H1 (cell line): ENCODE results near the gene SMIM8. TPM values are rescaled to one million over a fixed set of nuclear protein-coding genes. Genes with fewer than 3 reads are reported as not detected.

Experiments
- CTCF ChIA-PET: fragments of 300-600 bp; sonication (Branson Sonifier 250); formaldehyde crosslinking; loops from one replicate; lab custom pipeline; 2021; ENCODE audit not compliant: partially characterized antibody; lab: Charles Lee
- POLR2A ChIA-PET: fragments of 300-600 bp; sonication (Branson Sonifier 250); formaldehyde crosslinking; loops from one replicate; lab custom pipeline; 2021; ENCODE audit warnings: inconsistent platforms; ENCODE audit not compliant: partially characterized antibody; lab: Charles Lee
- DNase-seq, 2 experiments: peaks; one replicate each; pipeline versions ENCODE4 v3.0.0 to v3.0.0-alpha.2; 2010 to 2022; ENCODE audit warnings: low spot score in 2 of 2, low read depth in 1 of 2, mixed read lengths in 1 of 2
- FAIRE-seq: peaks from 2 replicates; lab custom pipeline; 2011; peaks lifted over from hg19 to GRCh38; lab: Jason Lieb, UNC
- H2AFZ ChIP-seq: 2 replicates; pipeline ENCODE4 v1.8.1; 2012; ENCODE audit warnings: low read length, inconsistent platforms
- H2AK5ac ChIP-seq: 2 replicates; pipeline ENCODE4 v1.6.1; 2013; ENCODE audit warnings: low read depth, low read length
- H2BK120ac ChIP-seq: replicated peaks from 2 replicates; pipeline ENCODE3; 2013; ENCODE audit warnings: low read depth, low read length, inconsistent platforms
- H2BK12ac ChIP-seq: 2 replicates; pipeline ENCODE4 v1.6.1; 2013; ENCODE audit warnings: low read depth, low read length
- H2BK15ac ChIP-seq: 2 replicates; pipeline ENCODE4 v1.6.1; 2013; ENCODE audit warnings: low read length
- H2BK20ac ChIP-seq: 2 replicates; pipeline ENCODE4 v1.6.1; 2013; ENCODE audit warnings: low read length
- H2BK5ac ChIP-seq: 2 replicates; pipeline ENCODE4 v1.6.1; 2013; ENCODE audit warnings: low read depth, low read length
- H3K14ac ChIP-seq: 2 replicates; pipeline ENCODE4 v1.6.1; 2013; ENCODE audit warnings: inconsistent platforms; ENCODE audit not compliant: insufficient read length
- H3K18ac ChIP-seq: 2 replicates; pipeline ENCODE4 v1.6.1; 2013; ENCODE audit warnings: low read length; ENCODE audit errors: extremely low read depth
- H3K23ac ChIP-seq: 2 replicates; pipeline ENCODE4 v1.6.1; 2013; ENCODE audit warnings: inconsistent platforms; ENCODE audit not compliant: insufficient read length
- H3K23me2 ChIP-seq: 2 replicates; pipeline ENCODE4 v1.6.1; 2013; ENCODE audit warnings: low read depth, low read length
- H3K27ac ChIP-seq: 2 replicates; pipeline ENCODE4 v1.6.1; 2011; ENCODE audit warnings: low read depth, low read length, inconsistent platforms
- H3K27me3 ChIP-seq, 4 experiments: replicated peaks in 1 of 4; 1 replicate in 1 of 4; 2 replicates in 3 of 4; pipeline versions ENCODE4 v1.6.1 to v1.8.1; 2011 to 2013; ENCODE audit warnings: low read length in 3 of 4, mild to moderate bottlenecking in 3 of 4, inconsistent platforms in 2 of 4, mixed read lengths in 2 of 4, moderate library complexity in 1 of 4; ENCODE audit not compliant: control insufficient read depth in 3 of 4, insufficient read depth in 3 of 4; ENCODE audit errors: extremely low read depth in 1 of 4
- H3K36me3 ChIP-seq, 4 experiments: 2 replicates each; pipeline versions ENCODE4 v1.6.1 to v1.8.1; 2011 to 2013; ENCODE audit warnings: mild to moderate bottlenecking in 4 of 4, low read length in 3 of 4, moderate library complexity in 2 of 4, control low read depth in 1 of 4, inconsistent platforms in 1 of 4; ENCODE audit not compliant: insufficient read depth in 4 of 4, control insufficient read depth in 2 of 4
- H3K4ac ChIP-seq: replicated peaks from 2 replicates; pipeline ENCODE3; 2013; ENCODE audit warnings: low read length, low read depth, mixed read lengths, inconsistent platforms; ENCODE audit not compliant: insufficient read length
- H3K4me1 ChIP-seq, 4 experiments: replicated peaks in 1 of 4; 1 replicate in 1 of 4; 2 replicates in 3 of 4; pipeline versions ENCODE4 v1.6.1 to v1.8.1; 2011 to 2013; ENCODE audit warnings: low read length in 3 of 4, inconsistent platforms in 2 of 4, mixed read lengths in 1 of 4; ENCODE audit not compliant: insufficient read depth in 4 of 4, control insufficient read depth in 3 of 4
- H3K4me2 ChIP-seq, 2 experiments: 2 replicates each; pipeline versions ENCODE4 v1.6.1 to v1.8.1; 2011 to 2013; ENCODE audit warnings: low read depth in 2 of 2, low read length in 2 of 2, control low read depth in 1 of 2, inconsistent platforms in 1 of 2, mild to moderate bottlenecking in 1 of 2; ENCODE audit not compliant: insufficient read depth in 1 of 2
- H3K4me3 ChIP-seq, 4 experiments: fragments of 200-600, 300-600 bp in 1 of 4; sonication (generic), shearing (Covaris generic), sonication (Bioruptor Twin) in 1 of 4; 2 replicates each; pipeline versions ENCODE4 v1.5.1 to v1.8.1; 2011 to 2016; ENCODE audit warnings: low read length in 4 of 4, low read depth in 3 of 4, control low read depth in 2 of 4, inconsistent platforms in 2 of 4, mild to moderate bottlenecking in 2 of 4, mixed read lengths in 1 of 4, moderate library complexity in 1 of 4; ENCODE audit not compliant: insufficient read depth in 2 of 4; ENCODE audit errors: extremely low read depth in 1 of 4
- H3K56ac ChIP-seq: replicated peaks from 2 replicates; pipeline ENCODE3; 2013; ENCODE audit warnings: low read depth, mild to moderate bottlenecking, mixed read lengths, low read length, inconsistent platforms; ENCODE audit not compliant: insufficient read length
- H3K79me1 ChIP-seq: 2 replicates; pipeline ENCODE4 v1.6.1; 2013; ENCODE audit warnings: low read depth, low read length, control low read depth
- H3K79me2 ChIP-seq, 2 experiments: 2 replicates each; pipeline versions ENCODE4 v1.6.1 to v1.8.1; 2012 to 2013; ENCODE audit warnings: low read length in 2 of 2, mild to moderate bottlenecking in 2 of 2, inconsistent platforms in 1 of 2; ENCODE audit not compliant: insufficient read depth in 2 of 2, control insufficient read depth in 1 of 2
- H3K9ac ChIP-seq, 4 experiments: replicated peaks in 1 of 4; 1 replicate in 1 of 4; 2 replicates in 3 of 4; pipeline versions ENCODE4 v1.6.1 to v1.8.1; 2011 to 2013; ENCODE audit warnings: low read depth in 3 of 4, low read length in 3 of 4, control low read depth in 2 of 4, mild to moderate bottlenecking in 2 of 4, moderate library complexity in 2 of 4, inconsistent platforms in 1 of 4; ENCODE audit errors: extremely low read depth in 1 of 4
- H3K9me3 ChIP-seq, 2 experiments: 2 replicates each; pipeline versions ENCODE4 v1.6.1 to v1.8.1; 2012 to 2013; ENCODE audit warnings: mild to moderate bottlenecking in 2 of 2, moderate library complexity in 2 of 2, control low read depth in 1 of 2, inconsistent platforms in 1 of 2, low read depth in 1 of 2, low read length in 1 of 2, mixed read lengths in 1 of 2; ENCODE audit not compliant: insufficient read depth in 2 of 2
- H4K20me1 ChIP-seq, 2 experiments: replicated peaks in 1 of 2; 2 replicates each; pipeline versions ENCODE3 to v1.8.1; 2011 to 2013; ENCODE audit warnings: inconsistent platforms in 2 of 2, low read length in 2 of 2, mild to moderate bottlenecking in 1 of 2; ENCODE audit not compliant: insufficient read depth in 2 of 2, control insufficient read depth in 1 of 2
- H4K5ac ChIP-seq: 2 replicates; pipeline ENCODE4 v1.6.1; 2013; ENCODE audit warnings: low read length, low read depth, mixed read lengths, inconsistent platforms; ENCODE audit not compliant: insufficient read length
- H4K8ac ChIP-seq: 2 replicates; pipeline ENCODE4 v1.8.0; 2013; ENCODE audit warnings: mild to moderate bottlenecking, moderate library complexity, low read length, inconsistent platforms; ENCODE audit not compliant: insufficient read depth; ENCODE audit errors: extremely low read depth
- H4K91ac ChIP-seq: replicated peaks from 2 replicates; pipeline ENCODE3; 2013; ENCODE audit warnings: low read length, mixed read lengths, inconsistent platforms; ENCODE audit not compliant: insufficient read length
- WGBS, 2 experiments: shearing (Covaris generic) in 1 of 2; methylation state at CpG; one replicate each; pipeline versions ENCODE4 v1.1.6 to v1.1.7; 2013 to 2015; ENCODE audit warnings: low lambda C conversion rate in 2 of 2, mixed read lengths in 2 of 2, inconsistent platforms in 1 of 2, low coverage in 1 of 2, missing lambda C conversion rate in 1 of 2; ENCODE audit not compliant: insufficient replicate concordance in 2 of 2, insufficient coverage in 1 of 2, insufficient read length in 1 of 2; ENCODE audit errors: extremely low coverage in 1 of 2, missing lambda C conversion rate in 1 of 2; 5-methylcytosine and 5-hydroxymethylcytosine counted together
- polyA plus RNA-seq, 7 experiments: library from polyadenylated mRNA; depleted of rRNA in 3 of 7; stranded (reverse) in 5 of 7; unstranded in 2 of 7; fragments of >200 nt in 5 of 7; fragments of 200-250 nt in 2 of 7; gene quantifications; 1 replicate in 5 of 7; 2 replicates in 1 of 7; 4 replicates in 1 of 7; pipeline versions ENCODE4 v1.2.1 to v1.2.3, GENCODE V29; 2011 to 2013; ENCODE audit warnings: missing spikeins in 2 of 7, mixed read lengths in 2 of 7
- total RNA-seq: library from RNA; stranded (reverse); fragmentation: NEBNext Ultra II Directional; extraction: Animal tissue kit (Norgen Biotek cat#: 25700); gene quantifications from 2 replicates; pipeline ENCODE4 v1.2.1, GENCODE V29; 2021

Gene SMIM8
- total and polyA plus RNA-seq, 2 of the 8 experiments (the other 6 are each of a cell fraction or from before 2014, with no cell fraction given) = 3.0 to 10.7 TPM

GRCh38 chr6:87333591-87334181 is 11.3 kb downstream of the SMIM8 start:
- H3K4me2 ChIP-seq = no peak overlapping the region
- POLR2A ChIA-PET = interaction anchor here (1.4 kb wide), 1 partner anchor 60 kb away, joined by 3 read pairs; no protein-coding TSS in a partner anchor
- FAIRE-seq (no peak), DNase-seq (no peak)
- H2BK20ac ChIP-seq = no peak overlapping the region
- no peak overlapping the region for H4K91ac ChIP-seq
- no peak overlapping the region for H2BK120ac ChIP-seq
- no peak overlapping the region for H2AK5ac ChIP-seq
- WGBS, 2 experiments = 61% methylated on average over 3 of the region's 3 CpGs; no CpG with 5 or more reads in 1 of the 2 experiments
- no peak overlapping the region for H3K18ac ChIP-seq
- no peaks in the 10 kb centered on the region for H4K20me1 ChIP-seq
- peaks cover 0 to 5% (median 0%) of the 10 kb centered on the region in 4 experiments; a peak in 3 of 7 replicates for H3K4me1 ChIP-seq
- no peak overlapping the region for H3K56ac ChIP-seq
- no peak overlapping the region for H4K5ac ChIP-seq
- no peak overlapping the region for H3K27ac ChIP-seq
- H3K79me1 ChIP-seq = no peaks in the 10 kb centered on the region
- CTCF ChIA-PET = interaction anchor here (0.5 to 2.8 kb wide), 4 partner anchors 11 to 57 kb away, joined by 3 to 10 read pairs (median 5); partner anchors contain the start of gene C6orf163
- H3K23ac ChIP-seq = no peak overlapping the region
- H3K14ac ChIP-seq = no peak overlapping the region
- no peak overlapping the region for H2BK15ac ChIP-seq
- H3K36me3 ChIP-seq = no peaks in the 10 kb centered on the region; a peak in 1 of 8 replicates
- H3K23me2 ChIP-seq = peaks cover 2% of the 10 kb centered on the region; the same call in 1 of the 2 replicates
- H3K27me3 ChIP-seq = no peaks in the 10 kb centered on the region
- H3K9ac ChIP-seq = no peak overlapping the region
- no peak overlapping the region for H2AFZ ChIP-seq
- peaks cover 0 to 22% of the 10 kb centered on the region in 2 experiments; a peak in 3 of 4 replicates for H3K79me2 ChIP-seq
- no peak overlapping the region for H2BK5ac ChIP-seq
- H3K9me3 ChIP-seq = no peaks in the 10 kb centered on the region
- no peak overlapping the region for H4K8ac ChIP-seq
- no peak overlapping the region for H3K4ac ChIP-seq
- H3K4me3 ChIP-seq = no peak overlapping the region
- H2BK12ac ChIP-seq = no peak overlapping the region
